ENCODE data around the gene PAIP2B. TPM values are rescaled to one million over a fixed set of nuclear protein-coding genes. Genes with fewer than 3 reads are reported as not detected.

The PAIP2B gene
- total RNA-seq, 1 donor from 2014 or later: 2.9 TPM

DNA sequence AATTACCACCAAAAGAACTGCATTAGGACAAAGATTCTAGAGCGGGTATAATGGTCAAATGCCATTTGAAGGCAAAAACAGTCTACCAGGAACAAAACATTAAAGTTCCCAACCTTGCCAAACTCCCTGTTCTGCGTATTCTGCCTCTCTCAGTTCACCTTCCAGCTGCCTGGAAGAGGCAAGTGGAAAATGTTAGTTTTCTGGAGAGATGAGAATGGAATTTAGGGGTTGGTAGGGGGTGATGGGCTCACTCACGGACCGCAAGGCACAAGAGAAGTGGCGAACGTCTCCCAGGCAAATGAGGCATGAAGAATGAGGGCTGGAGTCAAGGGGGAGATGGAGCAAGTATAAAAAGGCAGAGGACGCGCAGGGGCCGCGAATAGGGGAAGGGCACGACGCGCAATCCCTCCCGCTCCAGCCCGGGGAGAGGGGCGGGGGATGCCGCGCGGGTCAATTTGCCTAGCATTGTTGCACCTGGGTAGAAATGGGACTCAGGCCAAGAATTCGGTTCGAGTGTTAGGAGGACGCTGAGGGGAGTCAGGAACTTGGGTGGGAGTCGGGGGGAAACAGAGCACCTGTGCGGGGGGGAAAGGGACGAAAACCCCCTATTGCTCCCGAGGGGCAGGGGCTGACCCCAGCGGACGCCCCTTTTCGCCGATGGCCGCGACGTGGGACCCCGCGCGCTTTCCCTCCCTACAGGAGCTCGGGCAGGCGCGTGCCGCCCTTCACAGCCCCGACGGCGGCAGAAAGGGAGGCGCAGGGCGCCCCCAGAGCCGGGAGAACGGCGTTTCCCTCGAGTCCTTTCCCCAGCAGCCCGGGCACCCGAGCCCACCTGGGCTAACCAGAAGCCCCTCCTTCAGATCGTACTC, 573 bp downstream of the PAIP2B start:
- H3K36me3 ChIP-seq (ENCODE audit: control insufficient read depth, insufficient read depth, low read length): no peaks in the 10 kb centered on the region
- peak overlapping the region; percentile 50 for H3K4me3 ChIP-seq (ENCODE audit: low read depth, low read length)
- no peaks in the 10 kb centered on the region for H3K27me3 ChIP-seq (ENCODE audit: control insufficient read depth, insufficient read depth, low read length)
- TF ChIP-seq, protein P1, sequence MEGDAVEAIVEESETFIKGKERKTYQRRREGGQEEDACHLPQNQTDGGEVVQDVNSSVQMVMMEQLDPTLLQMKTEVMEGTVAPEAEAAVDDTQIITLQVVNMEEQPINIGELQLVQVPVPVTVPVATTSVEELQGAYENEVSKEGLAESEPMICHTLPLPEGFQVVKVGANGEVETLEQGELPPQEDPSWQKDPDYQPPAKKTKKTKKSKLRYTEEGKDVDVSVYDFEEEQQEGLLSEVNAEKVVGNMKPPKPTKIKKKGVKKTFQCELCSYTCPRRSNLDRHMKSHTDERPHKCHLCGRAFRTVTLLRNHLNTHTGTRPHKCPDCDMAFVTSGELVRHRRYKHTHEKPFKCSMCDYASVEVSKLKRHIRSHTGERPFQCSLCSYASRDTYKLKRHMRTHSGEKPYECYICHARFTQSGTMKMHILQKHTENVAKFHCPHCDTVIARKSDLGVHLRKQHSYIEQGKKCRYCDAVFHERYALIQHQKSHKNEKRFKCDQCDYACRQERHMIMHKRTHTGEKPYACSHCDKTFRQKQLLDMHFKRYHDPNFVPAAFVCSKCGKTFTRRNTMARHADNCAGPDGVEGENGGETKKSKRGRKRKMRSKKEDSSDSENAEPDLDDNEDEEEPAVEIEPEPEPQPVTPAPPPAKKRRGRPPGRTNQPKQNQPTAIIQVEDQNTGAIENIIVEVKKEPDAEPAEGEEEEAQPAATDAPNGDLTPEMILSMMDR (IDR thresholded peaks at IDR 0.05; ENCODE audit: insufficient read depth, low read length, poor library complexity, severe bottlenecking): peak; percentile 5
- DNase-seq (ENCODE audit: low read depth): no peak

DNA sequence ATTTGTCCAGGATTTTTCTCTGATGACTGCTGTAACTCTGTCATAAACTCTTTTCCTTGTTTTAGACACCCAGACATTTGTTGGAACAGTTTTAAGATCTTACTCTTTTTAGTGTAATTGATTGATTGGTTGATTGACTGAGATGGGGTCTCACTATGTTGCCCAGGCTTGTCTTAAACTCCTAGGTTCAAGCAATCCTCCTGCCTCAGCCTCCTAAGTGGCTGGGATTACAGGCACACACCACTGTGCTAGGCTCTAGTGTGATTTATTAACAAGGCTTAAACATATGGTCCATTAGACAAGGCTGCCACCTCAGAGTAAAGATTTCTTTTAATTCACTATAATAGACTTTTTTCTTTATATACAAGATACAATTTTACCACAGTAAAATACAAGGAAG, 2.0 kb downstream of the PAIP2B start:
- no peaks in the 10 kb centered on the region for H3K36me3 ChIP-seq (ENCODE audit: control insufficient read depth, insufficient read depth, low read length)
- H3K27me3 ChIP-seq (ENCODE audit: control insufficient read depth, insufficient read depth, low read length): no peaks in the 10 kb centered on the region
- no peak overlapping the region for H3K4me3 ChIP-seq (ENCODE audit: low read depth, low read length)
- no peak for DNase-seq (ENCODE audit: low read depth)
- TF ChIP-seq, protein P1 (IDR thresholded peaks at IDR 0.05; ENCODE audit: insufficient read depth, low read length, poor library complexity, severe bottlenecking): no peak

DNA sequence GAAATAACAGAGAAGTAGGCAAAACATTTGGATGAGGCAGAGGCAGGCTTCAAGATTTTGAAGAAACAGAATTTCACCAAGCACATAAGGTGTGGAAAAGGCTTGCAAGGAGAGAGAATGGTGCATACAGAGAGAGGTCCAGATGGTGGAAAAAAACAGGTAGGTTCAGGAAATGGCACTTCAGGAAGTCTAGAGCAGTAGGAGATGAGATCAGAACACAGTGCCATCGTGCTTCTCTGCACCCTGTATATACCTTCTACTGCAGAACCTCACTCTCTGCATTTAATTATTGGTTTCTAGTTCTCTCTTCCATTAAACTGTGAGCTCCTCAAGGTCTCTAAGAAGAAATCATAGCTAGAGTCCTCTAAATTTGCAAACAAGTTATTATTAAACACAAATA, 2.4 kb downstream of the PAIP2B start:
- TF ChIP-seq, protein P1 (IDR thresholded peaks at IDR 0.05; ENCODE audit: insufficient read depth, low read length, poor library complexity, severe bottlenecking): no peak
- no peak for DNase-seq (ENCODE audit: low read depth)

DNA sequence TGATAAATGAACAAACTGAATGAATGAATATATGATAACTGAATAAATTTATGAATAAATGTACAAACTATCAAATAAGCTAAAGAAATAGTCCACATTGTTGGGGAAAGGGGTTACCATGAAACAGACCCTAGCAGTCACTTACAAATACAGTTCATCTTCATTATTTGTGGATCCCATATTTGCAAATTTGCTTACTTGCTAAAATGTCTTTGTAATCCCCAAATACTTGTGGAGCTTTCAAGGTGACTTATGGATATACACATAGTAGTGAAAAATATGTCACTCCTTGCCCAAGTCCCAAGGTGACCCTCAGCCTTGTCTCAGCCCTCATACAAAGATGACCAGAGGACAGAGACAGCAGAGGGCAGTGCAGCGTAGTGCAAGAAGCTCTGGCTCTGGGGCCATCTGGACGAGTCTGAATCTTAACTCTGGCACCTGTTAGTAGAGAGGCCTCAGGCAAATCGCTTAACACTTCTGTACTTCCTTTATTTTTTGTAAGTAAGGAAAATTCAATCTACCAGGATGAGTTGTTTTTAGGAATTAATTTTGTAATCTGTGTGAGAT, 3.1 kb downstream of the PAIP2B start:
- no peaks in the 10 kb centered on the region for H3K36me3 ChIP-seq (ENCODE audit: control insufficient read depth, insufficient read depth, low read length)
- TF ChIP-seq, protein P1 (IDR thresholded peaks at IDR 0.05; ENCODE audit: insufficient read depth, low read length, poor library complexity, severe bottlenecking): peak; percentile 45
- no peak overlapping the region for H3K4me3 ChIP-seq (ENCODE audit: low read depth, low read length)
- no peaks in the 10 kb centered on the region for H3K27me3 ChIP-seq (ENCODE audit: control insufficient read depth, insufficient read depth, low read length)
- DNase-seq (ENCODE audit: low read depth): no peak

More for the DNA sequence above, 2.4 kb downstream of the PAIP2B start:
- Histone ChIP-seq H3K27me3 (ENCODE audit: control insufficient read depth, insufficient read depth, low read length) (no peaks in the 10 kb centered on the region), H3K36me3 (ENCODE audit: control insufficient read depth, insufficient read depth, low read length) (no peaks in the 10 kb centered on the region), H3K4me3 (ENCODE audit: low read depth, low read length) (no peak overlapping the region)

DNA sequence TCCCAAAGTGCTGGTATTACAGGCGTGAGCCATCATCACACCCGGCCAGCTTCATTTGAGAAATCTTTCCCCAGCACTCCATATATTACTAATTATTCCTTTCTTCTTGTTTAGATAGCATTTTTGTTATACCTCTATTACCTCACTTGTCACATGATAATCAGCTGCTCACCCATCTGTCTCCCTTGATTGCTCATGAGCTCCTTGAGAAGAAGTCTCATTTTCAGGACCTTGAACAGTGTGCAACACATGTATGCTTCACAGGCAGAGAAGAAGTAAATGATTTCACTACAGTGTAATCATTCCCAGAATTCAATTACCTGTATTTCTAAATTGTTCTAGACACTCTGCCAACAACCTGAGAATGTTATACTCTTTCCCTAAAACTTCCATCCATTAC, 6.2 kb downstream of the PAIP2B start:
- TF ChIP-seq, protein P1 (IDR thresholded peaks at IDR 0.05; ENCODE audit: insufficient read depth, low read length, poor library complexity, severe bottlenecking): no peak
- Histone ChIP-seq H3K27me3 (ENCODE audit: control insufficient read depth, insufficient read depth, low read length) (no peaks in the 10 kb centered on the region), H3K36me3 (ENCODE audit: control insufficient read depth, insufficient read depth, low read length) (no peaks in the 10 kb centered on the region), H3K4me3 (ENCODE audit: low read depth, low read length) (no peak overlapping the region)
- peak; percentile 35 for DNase-seq (ENCODE audit: low read depth)
